Naive thymus-derived CD4-positive, alpha-beta T cell (primary cell): ENCODE results near the gene LSM6. TPM values are rescaled to one million over a fixed set of nuclear protein-coding genes. Genes with fewer than 3 reads are reported as not detected.
A peak's percentile ranks its signal among the peaks of the same experiment; 100 is the strongest.

Experiments used
- ATAC-seq: fragments of 150-1000 bp; cut with Tn5 transposase; 2 replicates; pipeline ENCODE4 v1.10.0; 2021; ENCODE audit warnings: mild to moderate bottlenecking, moderate library complexity
- CTCF ChIA-PET: fragments of 350-600 bp; sonication (Branson Sonifier 250); formaldehyde crosslinking; loops from one replicate; lab custom pipeline; 2021; ENCODE audit warnings: antibody characterized with exemption; lab: Charles Lee
- POLR2A ChIA-PET: fragments of 350-600 bp; sonication (Branson Sonifier 250); formaldehyde crosslinking; loops from one replicate; lab custom pipeline; 2021; ENCODE audit warnings: antibody characterized with exemption, inconsistent platforms; lab: Charles Lee
- DNase-seq, 9 donors: peaks; one replicate each; pipeline versions ENCODE4 v3.0.0 to v3.0.0-alpha.2; 2020 to 2022; ENCODE audit warnings: mixed read lengths in 1 of 9
- H3K27ac ChIP-seq: one replicate; pipeline ENCODE4 v1.7.0; 2013; ENCODE audit warnings: mild to moderate bottlenecking, low read depth, low read length, moderate library complexity
- H3K27me3 ChIP-seq, 2 donors: one replicate each; pipeline ENCODE4 v1.7.0; 2013; ENCODE audit warnings: low read length in 2 of 2, mild to moderate bottlenecking in 2 of 2, moderate library complexity in 2 of 2; ENCODE audit not compliant: control insufficient read depth in 2 of 2, insufficient read depth in 2 of 2
- H3K36me3 ChIP-seq, 3 experiments: 1 replicate in 2 of 3; 2 replicates in 1 of 3; pipeline ENCODE4 v1.7.0; 2013; ENCODE audit warnings: low read length in 3 of 3, mild to moderate bottlenecking in 3 of 3, moderate library complexity in 1 of 3; ENCODE audit not compliant: insufficient read depth in 3 of 3, control insufficient read depth in 2 of 3
- H3K4me1 ChIP-seq, 2 donors: one replicate each; pipeline ENCODE4 v1.7.0; 2013; ENCODE audit warnings: low read length in 2 of 2, mild to moderate bottlenecking in 2 of 2, moderate library complexity in 1 of 2; ENCODE audit not compliant: control insufficient read depth in 2 of 2, insufficient read depth in 2 of 2
- H3K4me3 ChIP-seq: 2 replicates; pipeline ENCODE4 v1.7.0; 2013; ENCODE audit warnings: mild to moderate bottlenecking, low read length
- H3K9me3 ChIP-seq, 3 experiments: 1 replicate in 2 of 3; 2 replicates in 1 of 3; pipeline ENCODE4 v1.7.0; 2013; ENCODE audit warnings: low read length in 3 of 3; ENCODE audit not compliant: control insufficient read depth in 2 of 3
- H3K27ac Mint-ChIP-seq, 9 donors: one replicate each; pipeline ENCODE4 v1.8.0; 2020 to 2022; ENCODE audit warnings: mixed read lengths in 9 of 9, mild to moderate bottlenecking in 8 of 9, moderate library complexity in 5 of 9, inconsistent platforms in 2 of 9
- H3K27me3 Mint-ChIP-seq, 5 donors: one replicate each; pipeline ENCODE4 v1.8.0; 2021 to 2022; ENCODE audit warnings: mixed read lengths in 5 of 5, mild to moderate bottlenecking in 1 of 5
- H3K36me3 Mint-ChIP-seq, 5 donors: one replicate each; pipeline ENCODE4 v1.8.0; 2020 to 2022; ENCODE audit warnings: mixed read lengths in 5 of 5, mild to moderate bottlenecking in 3 of 5, inconsistent platforms in 1 of 5
- H3K4me1 Mint-ChIP-seq, 7 donors: one replicate each; pipeline ENCODE4 v1.8.0; 2020 to 2022; ENCODE audit warnings: mixed read lengths in 7 of 7, mild to moderate bottlenecking in 3 of 7, inconsistent platforms in 1 of 7
- H3K4me3 Mint-ChIP-seq, 10 donors: one replicate each; pipeline ENCODE4 v1.8.0; 2020 to 2022; ENCODE audit warnings: mild to moderate bottlenecking in 10 of 10, mixed read lengths in 10 of 10, moderate library complexity in 6 of 10, inconsistent platforms in 2 of 10
- H3K9me3 Mint-ChIP-seq, 11 donors: one replicate each; pipeline ENCODE4 v1.8.0; 2020 to 2022; ENCODE audit warnings: mixed read lengths in 11 of 11, mild to moderate bottlenecking in 4 of 11, inconsistent platforms in 1 of 11, moderate library complexity in 1 of 11
- intact Hi-C, 2 donors: fragments of 100-400 bp; cut with micrococcal nuclease; formaldehyde crosslinking; loops; one replicate each; pipeline ENCODE4 v1.15.1; 2023
- polyA plus RNA-seq, 2 donors: library from polyadenylated mRNA; unstranded; fragments of 300-500 nt; fragmentation: Illumina TruSeq; gene quantifications; one replicate each; pipeline ENCODE4 v1.2.3, GENCODE V29; 2021
- total RNA-seq, 6 experiments: library from RNA in 5 of 6; stranded (reverse) in 5 of 6; gene quantifications; 1 replicate in 5 of 6; 2 replicates in 1 of 6; pipeline ENCODE4 v1.2.3 and lab custom pipeline; 2021 to 2026

LSM6 gene
- total and polyA plus RNA-seq, 7 experiments from 2014 or later: 24.7 to 73.6 (median 48.3) TPM

DNA sequence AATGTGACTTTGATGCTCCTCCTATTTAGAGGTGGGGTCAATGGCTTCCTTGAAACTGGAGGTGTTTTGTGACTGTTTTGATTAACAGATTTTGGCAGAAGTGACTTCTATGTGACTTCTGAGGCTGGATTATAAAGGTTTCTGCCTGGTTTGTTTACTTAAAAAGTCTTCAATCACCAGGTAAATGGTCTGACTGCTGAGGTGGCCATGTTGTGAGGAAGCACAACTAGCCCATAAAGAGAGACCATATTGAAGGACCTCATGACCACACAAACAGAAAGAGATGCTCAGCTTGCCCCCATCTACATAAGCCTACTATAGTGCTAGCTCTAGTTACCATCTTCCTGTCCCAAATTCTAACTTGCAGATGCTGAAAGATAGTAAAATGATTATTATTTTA is 14.3 kb upstream of the LSM6 start:
- ChIA-PET CTCF (no interaction called here), POLR2A (interaction anchor here (0.7 kb wide), 1 partner anchor 227 kb away, joined by 3 read pairs; no protein-coding TSS in a partner anchor)
- peaks cover 0 to 4% of the 10 kb centered on the region in 2 donors for H3K27me3 ChIP-seq
- H3K27ac ChIP-seq: no peak overlapping the region
- no peaks in the 10 kb centered on the region for H3K36me3 ChIP-seq
- peaks cover 0 to 8% (median 0%) of the 10 kb centered on the region in 7 donors for H3K4me1 Mint-ChIP-seq
- H3K4me1 ChIP-seq: no peaks in the 10 kb centered on the region
- no peak overlapping the region for H3K27ac Mint-ChIP-seq
- intact Hi-C loops: no loop called here
- ATAC-seq: no peak
- no peak overlapping the region for H3K4me3 ChIP-seq
- H3K4me3 Mint-ChIP-seq: no peak overlapping the region
- peaks cover 0 to 5% (median 0%) of the 10 kb centered on the region in 3 experiments for H3K9me3 ChIP-seq
- H3K36me3 Mint-ChIP-seq: peaks cover 0 to 8% (median 4%) of the 10 kb centered on the region in 5 donors
- no peak for DNase-seq
- peaks cover 4 to 41% (median 8%) of the 10 kb centered on the region in 5 donors for H3K27me3 Mint-ChIP-seq
- peaks cover 0 to 40% (median 11%) of the 10 kb centered on the region in 11 donors for H3K9me3 Mint-ChIP-seq

DNA sequence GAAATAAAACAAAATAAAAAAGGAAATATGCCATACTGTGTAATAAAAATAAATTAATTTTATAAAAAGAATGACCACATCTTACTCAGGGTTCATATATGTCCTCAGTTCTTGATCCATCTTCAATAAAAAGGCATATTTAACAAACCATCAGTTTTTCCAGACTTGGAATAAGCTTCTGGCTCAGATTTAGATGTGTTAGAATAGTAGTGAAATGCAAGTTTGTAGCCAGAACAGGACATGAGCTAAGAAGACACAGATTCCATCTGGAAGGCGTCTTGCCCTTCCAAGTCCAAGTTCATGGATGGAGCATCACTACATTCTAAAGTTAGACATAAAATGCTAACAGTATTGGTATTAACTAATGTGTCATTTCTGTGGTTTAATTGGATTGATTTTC is 10.3 kb upstream of the LSM6 start:
- no peak overlapping the region for H3K27ac Mint-ChIP-seq
- ATAC-seq: no peak

DNA sequence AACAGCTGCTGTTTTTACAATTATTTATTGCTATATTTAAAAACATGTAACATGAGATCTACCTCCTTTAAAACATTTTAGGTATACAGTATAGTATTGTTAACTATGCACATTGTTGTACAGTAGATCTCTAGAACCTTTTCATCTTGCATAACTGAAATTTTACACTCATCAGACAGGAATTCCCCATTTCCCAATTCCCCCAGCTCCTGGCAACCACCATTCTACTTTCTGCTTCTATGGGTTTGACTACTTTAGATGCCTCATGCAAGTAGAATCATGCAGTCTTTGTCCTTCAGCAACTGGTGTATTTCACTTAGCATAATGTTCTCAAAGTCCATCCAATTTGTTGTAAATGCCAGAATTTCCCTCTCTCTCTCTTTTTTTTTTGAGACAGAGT is 9.7 kb upstream of the LSM6 start:
- Mint-ChIP-seq H3K27ac (no peak overlapping the region), H3K4me3 (no peak overlapping the region), H3K4me1 (no peaks in the 10 kb centered on the region), H3K27me3 (peaks cover 0 to 16% (median 0%) of the 10 kb centered on the region in 5 donors), H3K9me3 (peaks cover 0 to 17% (median 6%) of the 10 kb centered on the region in 11 donors), H3K36me3 (peaks cover 0 to 5% (median 4%) of the 10 kb centered on the region in 5 donors)
- POLR2A ChIA-PET: interaction anchor here (0.6 kb wide), 1 partner anchor 1542 kb away, joined by 3 read pairs; no protein-coding TSS in a partner anchor
- Histone ChIP-seq H3K4me3 (no peak overlapping the region), H3K27ac (no peak overlapping the region), H3K36me3 (no peaks in the 10 kb centered on the region), H3K4me1 (no peaks in the 10 kb centered on the region), H3K9me3 (peaks cover 0 to 5% (median 0%) of the 10 kb centered on the region in 3 experiments), H3K27me3 (peaks cover 0 to 4% of the 10 kb centered on the region in 2 donors)
- intact Hi-C loops: no loop called here
- ATAC-seq (no peak), DNase-seq (no peak)
- CTCF ChIA-PET: no interaction called here

More for the DNA sequence above, 10.3 kb upstream of the LSM6 start:
- Histone ChIP-seq H3K27ac (no peak overlapping the region), H3K36me3 (no peaks in the 10 kb centered on the region), H3K9me3 (peaks cover 0 to 5% (median 0%) of the 10 kb centered on the region in 3 experiments), H3K27me3 (peaks cover 0 to 4% of the 10 kb centered on the region in 2 donors), H3K4me1 (no peaks in the 10 kb centered on the region), H3K4me3 (no peak overlapping the region)
- peaks cover 0 to 8% (median 4%) of the 10 kb centered on the region in 5 donors for H3K36me3 Mint-ChIP-seq
- ChIA-PET POLR2A (no interaction called here), CTCF (no interaction called here)
- H3K4me1 Mint-ChIP-seq: no peaks in the 10 kb centered on the region
- H3K9me3 Mint-ChIP-seq: peaks cover 0 to 23% (median 8%) of the 10 kb centered on the region in 11 donors
- no peak for DNase-seq
- intact Hi-C loops: no loop called here
- H3K27me3 Mint-ChIP-seq: peaks cover 0 to 23% (median 0%) of the 10 kb centered on the region in 5 donors
- H3K4me3 Mint-ChIP-seq: no peak overlapping the region

DNA sequence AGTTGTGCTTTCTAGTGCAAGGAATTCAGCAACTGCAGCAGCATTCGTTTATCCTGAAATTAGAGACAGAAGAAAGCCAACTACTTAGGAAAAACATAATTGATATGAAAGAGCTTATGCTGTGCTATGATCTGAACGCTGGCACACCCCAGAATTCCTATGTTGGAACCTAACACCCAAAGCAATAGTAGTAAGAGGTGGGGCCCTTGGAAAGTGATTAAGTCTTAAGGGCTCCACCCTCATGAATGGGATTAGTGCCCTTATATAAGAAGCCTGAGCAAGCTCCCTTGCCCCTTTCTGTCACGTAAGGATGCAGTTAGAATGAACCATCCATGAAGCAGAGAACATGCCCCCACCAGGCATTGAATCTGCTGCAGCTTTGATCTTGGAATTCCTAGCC is 5.4 kb upstream of the LSM6 start:
- ChIA-PET POLR2A (no interaction called here), CTCF (no interaction called here)
- no peaks in the 10 kb centered on the region for H3K36me3 Mint-ChIP-seq
- Histone ChIP-seq H3K27ac (no peak overlapping the region), H3K4me3 (no peak overlapping the region), H3K4me1 (peaks cover 6% of the 10 kb centered on the region in 2 donors), H3K9me3 (no peaks in the 10 kb centered on the region), H3K36me3 (no peaks in the 10 kb centered on the region), H3K27me3 (no peaks in the 10 kb centered on the region)
- no peaks in the 10 kb centered on the region for H3K27me3 Mint-ChIP-seq
- DNase-seq (no peak), ATAC-seq (no peak)
- peaks cover 0 to 16% (median 11%) of the 10 kb centered on the region in 7 donors for H3K4me1 Mint-ChIP-seq
- no peak overlapping the region for H3K4me3 Mint-ChIP-seq
- intact Hi-C loops: loop anchor here (10.0 kb wide), 1 partner anchor 775 kb away; the partner anchor contains the start of gene TTC29 (in 2 of the 2)
- H3K9me3 Mint-ChIP-seq: no peaks in the 10 kb centered on the region
- H3K27ac Mint-ChIP-seq: no peak overlapping the region

DNA sequence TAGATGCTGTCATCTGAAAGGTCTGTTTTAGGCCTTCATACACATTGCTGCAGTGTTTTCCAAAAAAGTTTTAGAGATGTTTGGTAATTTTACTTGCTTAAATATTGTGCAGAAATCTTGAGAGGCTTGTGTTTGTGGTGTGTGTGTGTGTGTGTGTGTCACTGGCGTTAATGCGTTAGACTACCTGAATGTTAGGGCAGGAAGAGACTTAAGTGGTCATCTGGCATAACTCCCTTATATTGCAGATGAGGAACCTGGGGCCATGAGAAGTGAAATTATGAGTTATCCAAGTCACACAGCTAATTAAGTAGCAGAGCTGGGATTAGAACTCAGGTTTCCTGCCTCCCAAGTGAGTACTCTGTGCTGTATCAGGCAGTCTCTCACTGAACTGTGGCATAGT is 1.4 kb downstream of the LSM6 start:
- no peak for ATAC-seq
- Mint-ChIP-seq H3K4me3 (peak overlapping the region; percentile 88 to 95 (median 92)), H3K9me3 (no peaks in the 10 kb centered on the region), H3K27ac (peak overlapping the region; percentile 82 to 98 (median 97)), H3K36me3 (peaks cover 0 to 7% (median 0%) of the 10 kb centered on the region in 5 donors), H3K27me3 (no peaks in the 10 kb centered on the region), H3K4me1 (peaks cover 31 to 77% (median 68%) of the 10 kb centered on the region in 7 donors)
- H3K27ac ChIP-seq: no peak overlapping the region
- intact Hi-C loops: loop anchor here (1.0 to 10.0 kb wide), 6 partner anchors 7 to 1875 kb away; partner anchors contain the start of genes TTC29 (in 2 of the 2), ABCE1 (in 1 of the 2), ANAPC10 (in 1 of the 2) and OTUD4 (in 1 of the 2)
- peaks cover 0 to 6% (median 0%) of the 10 kb centered on the region in 3 experiments for H3K36me3 ChIP-seq
- ChIA-PET POLR2A (no interaction called here), CTCF (no interaction called here)
- no peaks in the 10 kb centered on the region for H3K27me3 ChIP-seq
- H3K4me3 ChIP-seq: peak overlapping the region; percentile 87
- H3K9me3 ChIP-seq: no peaks in the 10 kb centered on the region
- H3K4me1 ChIP-seq: peaks cover 25 to 31% of the 10 kb centered on the region in 2 donors
- no peak for DNase-seq

DNA sequence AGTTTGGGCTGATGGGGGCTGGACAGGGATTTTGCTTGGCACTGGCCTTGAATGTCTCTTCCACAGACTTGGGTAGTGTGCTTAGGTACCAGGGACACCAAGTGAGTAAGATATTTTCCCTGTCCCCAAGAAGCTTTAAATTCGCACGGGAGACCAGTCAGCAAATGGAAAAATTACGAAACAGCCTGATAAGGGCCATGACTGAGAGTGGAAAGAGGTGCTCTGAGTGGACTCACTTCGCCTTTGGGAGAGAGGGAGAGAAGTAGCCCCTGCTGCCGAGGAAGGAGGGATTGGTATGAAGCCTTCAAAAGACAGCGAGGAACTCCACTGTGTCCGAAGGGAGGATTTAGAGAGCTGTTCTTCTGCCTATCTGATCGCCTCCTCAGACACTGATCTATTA is 2.6 kb downstream of the LSM6 start:
- Histone ChIP-seq H3K27me3 (no peaks in the 10 kb centered on the region), H3K4me3 (no peak overlapping the region), H3K27ac (peak overlapping the region; percentile 20), H3K4me1 (peaks cover 25 to 31% of the 10 kb centered on the region in 2 donors), H3K9me3 (no peaks in the 10 kb centered on the region), H3K36me3 (peaks cover 0 to 6% (median 0%) of the 10 kb centered on the region in 3 experiments)
- Mint-ChIP-seq H3K36me3 (peaks cover 0 to 14% (median 0%) of the 10 kb centered on the region in 5 donors), H3K9me3 (no peaks in the 10 kb centered on the region), H3K4me1 (peaks cover 38 to 88% (median 74%) of the 10 kb centered on the region in 7 donors), H3K27ac (peak overlapping the region in 6 of 9 donors; percentile 22 to 80 (median 58)), H3K4me3 (peak overlapping the region in 9 of 10 donors; percentile 27 to 88 (median 61)), H3K27me3 (no peaks in the 10 kb centered on the region)
- no peak for DNase-seq
- ChIA-PET POLR2A (no interaction called here), CTCF (no interaction called here)
- no peak for ATAC-seq
- intact Hi-C loops: loop anchor here (5.0 to 10.0 kb wide), 5 partner anchors 446 to 1874 kb away; partner anchors contain the start of genes TTC29 (in 2 of the 2), ABCE1 (in 1 of the 2), ANAPC10 (in 1 of the 2) and OTUD4 (in 1 of the 2)
